HG02840 (cell line): ENCODE measurements around the gene LFNG.

ENCODE experiments used
- ATAC-seq: cut with Tn5 transposase; IDR thresholded peaks from one replicate; pipeline ENCODE4 v1.9.1; 2021; ENCODE audit warnings: mild to moderate bottlenecking, moderate library complexity, moderate number of reproducible peaks; ENCODE audit not compliant: unreplicated experiment, low FRiP score

LFNG gene, protein sequence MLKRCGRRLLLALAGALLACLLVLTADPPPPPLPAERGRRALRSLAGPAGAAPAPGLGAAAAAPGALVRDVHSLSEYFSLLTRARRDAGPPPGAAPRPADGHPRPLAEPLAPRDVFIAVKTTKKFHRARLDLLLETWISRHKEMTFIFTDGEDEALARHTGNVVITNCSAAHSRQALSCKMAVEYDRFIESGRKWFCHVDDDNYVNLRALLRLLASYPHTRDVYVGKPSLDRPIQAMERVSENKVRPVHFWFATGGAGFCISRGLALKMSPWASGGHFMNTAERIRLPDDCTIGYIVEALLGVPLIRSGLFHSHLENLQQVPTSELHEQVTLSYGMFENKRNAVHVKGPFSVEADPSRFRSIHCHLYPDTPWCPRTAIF

DNA sequence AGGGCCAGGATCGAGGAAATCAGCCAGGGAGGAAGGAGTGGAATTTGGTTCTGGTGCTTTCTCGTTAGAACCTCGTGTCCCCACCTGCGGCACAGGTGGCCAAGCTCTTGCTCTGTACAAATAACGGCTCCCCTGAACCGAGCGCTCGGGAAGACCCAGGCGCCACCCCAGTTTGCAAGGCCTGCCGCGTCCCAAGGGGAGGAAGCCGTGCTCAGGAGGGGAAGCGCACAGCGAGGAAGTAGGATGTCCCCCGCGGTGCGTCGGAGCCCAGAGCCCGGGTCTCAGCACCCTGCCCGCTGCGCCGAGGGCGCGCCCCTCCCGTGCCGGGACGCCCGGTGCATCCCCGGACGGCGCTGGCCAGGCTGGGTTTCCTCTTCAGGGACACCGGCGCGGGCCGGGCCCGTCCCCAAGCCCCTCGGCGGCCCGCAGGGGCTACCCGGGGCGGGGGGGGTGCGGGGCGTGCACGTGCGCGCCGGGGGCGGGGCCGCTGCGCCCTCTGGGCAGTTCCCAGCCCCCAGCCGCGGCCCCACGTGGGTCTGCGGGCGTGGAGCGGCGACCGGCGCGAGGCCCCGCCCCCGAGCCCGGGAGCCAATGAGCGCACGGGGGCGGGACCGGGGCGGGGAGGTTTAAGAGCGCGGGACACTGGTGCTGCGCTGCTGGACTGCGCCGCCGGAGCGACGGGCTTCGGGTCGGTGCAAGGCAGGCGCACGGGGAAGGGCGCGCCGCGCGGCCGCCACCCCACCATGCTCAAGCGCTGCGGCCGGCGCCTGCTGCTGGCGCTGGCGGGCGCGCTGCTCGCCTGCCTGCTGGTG, at the start of gene LFNG:
Gene LFNG (plus strand): TSS at position 656 of the 812 bp plus-strand sequence. CDS start 88 bp downstream, at position 744.
- ATAC-seq = peak; percentile 83

DNA sequence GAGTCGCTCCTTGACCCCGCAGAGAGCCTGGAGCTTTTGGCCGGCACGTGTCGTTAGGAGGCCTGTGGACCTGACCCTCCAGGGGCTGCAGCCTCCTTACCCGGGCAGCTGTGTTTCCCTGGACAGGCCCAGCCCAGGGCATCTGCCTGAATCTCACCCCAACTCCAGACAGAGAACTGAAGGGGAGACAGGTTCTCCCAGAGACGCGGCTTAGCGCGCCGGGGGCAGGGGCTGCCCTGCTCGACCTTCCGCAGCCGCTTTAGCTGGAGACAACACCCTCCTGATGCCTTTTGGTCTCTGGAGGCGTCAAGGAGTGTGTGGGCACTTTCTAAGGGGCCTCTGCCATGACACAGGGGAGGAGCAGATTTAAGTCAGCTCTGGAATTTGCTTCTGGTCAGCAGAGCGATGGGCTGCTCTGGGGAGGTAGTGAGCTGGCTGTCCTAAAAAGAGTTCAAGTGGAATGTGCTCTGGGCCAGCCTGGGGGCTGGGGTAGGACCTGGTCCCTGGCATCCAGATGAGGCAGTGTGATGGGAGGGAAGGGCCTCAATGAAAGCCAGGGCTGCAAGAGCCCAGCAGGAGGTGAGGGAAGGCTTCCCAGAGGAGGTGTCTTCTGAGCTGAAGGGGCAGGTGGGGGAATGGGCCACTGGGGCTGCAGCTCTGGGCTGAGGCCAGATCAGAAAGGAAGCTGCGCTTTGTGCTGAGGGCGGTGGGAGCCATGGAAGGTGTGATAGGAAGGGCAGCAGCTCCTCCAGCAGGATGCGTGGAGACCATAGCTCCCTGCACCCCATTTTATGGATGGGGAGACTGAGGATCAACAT, 49.2 kb upstream of the LFNG start:
- ATAC-seq = no peak

DNA sequence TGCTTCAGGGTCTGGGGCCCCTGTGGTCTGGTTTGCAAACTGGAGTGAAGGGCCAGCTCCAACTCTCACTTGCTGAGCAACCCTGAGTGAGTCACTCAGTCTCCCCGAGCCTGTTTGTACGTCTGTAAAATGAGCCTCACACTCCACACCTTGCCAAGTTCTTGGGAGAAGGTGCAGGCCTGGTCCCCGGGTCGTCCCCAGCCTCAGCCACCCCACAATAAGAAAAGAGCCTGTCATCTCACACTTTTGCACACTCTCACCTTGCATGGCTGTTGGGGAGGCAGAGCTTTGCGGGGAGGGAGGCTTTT, 48.6 kb upstream of the LFNG start:
- ATAC-seq = no peak

DNA sequence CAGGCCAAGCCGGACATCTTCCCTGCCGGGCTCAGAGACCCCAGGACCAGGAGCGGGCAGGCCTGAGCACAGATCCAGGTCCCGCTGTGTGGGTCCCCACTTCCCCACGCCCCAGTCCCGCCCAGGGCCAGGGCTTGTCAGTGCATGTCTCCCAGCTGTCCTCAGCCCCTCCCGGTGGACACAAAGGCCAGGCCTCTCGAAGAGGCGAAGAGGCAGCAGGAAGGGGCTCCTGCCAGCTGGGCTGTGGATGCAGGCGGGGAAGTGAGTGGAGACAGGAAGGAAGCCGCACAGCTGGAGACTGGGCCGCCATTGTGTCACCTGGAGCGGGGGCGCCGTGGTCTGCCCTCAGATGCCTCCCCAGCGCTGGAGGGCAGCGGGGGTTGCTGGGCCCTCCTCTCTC, 48.2 kb upstream of the LFNG start:
- no peak for ATAC-seq

DNA sequence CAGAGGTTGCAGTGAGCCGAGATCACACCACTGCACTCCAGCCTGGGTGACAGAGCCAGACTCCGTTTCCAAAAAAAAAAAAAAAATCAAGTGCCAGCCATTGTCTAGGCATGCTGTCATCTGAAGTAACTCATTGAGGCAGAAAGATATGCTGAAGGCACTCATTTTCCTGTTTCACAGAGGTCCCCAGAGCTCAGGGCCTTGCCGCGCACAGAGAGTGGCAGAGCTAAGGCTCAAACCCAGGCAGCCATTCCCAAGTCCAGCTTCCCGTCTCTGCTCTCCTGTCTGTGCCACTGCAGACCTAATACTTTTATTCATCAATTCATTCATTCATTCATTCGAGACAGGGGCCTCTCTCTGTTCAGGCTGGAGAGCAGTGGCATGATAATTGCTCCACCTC, 46.8 kb upstream of the LFNG start:
- ATAC-seq = no peak

DNA sequence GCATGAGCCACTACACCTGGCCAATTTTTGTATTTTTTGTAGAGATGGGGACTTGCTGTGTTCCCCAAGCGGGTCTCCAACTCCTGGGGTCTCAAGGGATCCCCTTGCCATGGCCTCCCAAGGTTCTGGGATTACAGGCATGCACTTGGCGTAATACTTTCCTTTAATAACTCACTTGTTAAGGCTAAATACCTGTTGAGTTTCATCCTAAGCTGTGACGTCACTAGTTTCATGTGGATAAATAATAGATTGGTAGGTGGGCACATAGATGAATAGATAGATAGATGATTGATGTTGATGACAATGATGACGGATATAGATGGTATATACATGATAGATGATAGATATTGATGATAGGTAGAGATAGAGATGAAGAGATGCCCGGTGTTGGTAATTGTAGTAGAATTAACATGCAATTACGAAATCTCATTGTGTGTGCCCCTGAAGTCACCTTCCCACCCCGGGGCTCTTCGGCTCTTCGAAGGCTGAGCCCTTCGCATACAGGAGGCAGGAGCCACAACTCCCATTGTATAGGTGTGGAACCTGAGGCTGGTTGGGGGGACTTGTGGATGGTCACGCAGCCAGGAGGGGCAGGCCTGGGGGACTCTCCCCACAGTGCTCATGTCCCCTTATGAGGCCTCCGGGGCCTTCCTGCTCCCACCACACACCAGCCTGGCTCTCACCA, 45.9 kb upstream of the LFNG start:
- ATAC-seq = no peak

DNA sequence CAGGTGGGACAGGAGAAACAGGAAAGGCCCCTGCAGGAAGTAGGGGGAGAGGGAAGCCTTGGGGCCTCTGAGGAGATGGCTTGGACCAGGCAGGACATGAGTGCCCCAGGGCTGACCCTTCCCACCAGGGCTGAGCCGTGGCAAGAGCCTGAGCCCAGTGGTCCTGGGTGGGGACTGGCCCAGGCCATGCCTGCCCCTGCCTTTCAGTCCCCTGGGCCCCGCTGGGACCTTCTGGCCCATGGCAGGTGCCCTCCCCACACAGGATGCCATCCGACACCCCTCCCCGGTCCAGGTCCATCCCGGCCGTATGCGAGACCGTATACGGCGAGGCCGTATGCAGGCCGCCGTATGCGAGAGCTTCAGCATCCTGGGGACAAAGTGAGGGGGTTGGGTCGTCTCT, 45.4 kb upstream of the LFNG start:
- ATAC-seq = no peak

DNA sequence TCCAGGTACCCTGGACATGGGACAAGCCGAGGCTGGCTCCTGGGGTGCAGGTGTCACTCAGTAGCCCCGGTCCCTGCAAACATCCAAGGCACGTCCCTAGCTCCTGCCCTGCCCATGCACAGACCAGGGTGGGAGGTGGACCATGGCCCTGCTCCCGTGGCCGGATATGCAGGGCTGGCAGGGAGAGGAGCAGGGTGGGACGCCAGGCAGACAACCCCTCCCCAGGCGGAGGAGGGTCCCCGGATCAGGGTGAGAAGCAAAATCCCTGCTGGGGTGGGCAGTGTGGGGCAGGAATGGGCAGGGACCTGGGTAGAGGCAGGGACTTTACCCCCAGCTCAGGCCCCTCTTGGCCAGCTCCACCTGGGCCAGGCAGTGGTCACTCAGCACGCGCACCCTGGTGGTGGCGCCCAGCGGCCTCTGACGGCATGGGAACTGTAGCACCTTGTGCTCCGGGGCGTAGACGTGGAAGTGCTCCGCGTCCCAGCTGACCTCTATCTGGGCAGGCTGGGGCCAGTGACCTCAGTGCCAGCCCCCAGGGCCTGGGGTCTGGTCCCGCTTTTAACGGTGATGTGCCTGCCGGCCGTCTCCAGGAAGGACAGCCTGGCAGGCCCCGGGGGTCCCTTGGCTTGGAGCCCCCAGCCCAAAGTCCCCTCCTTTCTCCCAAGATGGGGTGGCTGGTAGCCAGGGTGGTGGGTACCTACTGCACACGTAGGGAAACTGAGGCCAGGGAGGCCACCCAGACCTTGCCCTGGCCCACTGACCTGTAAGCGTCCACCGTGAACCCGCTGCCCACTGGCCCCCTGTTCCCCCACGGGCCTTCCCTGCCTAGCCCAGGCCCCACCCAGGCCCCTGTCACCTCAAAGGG, 44.5 kb upstream of the LFNG start:
- ATAC-seq = no peak

DNA sequence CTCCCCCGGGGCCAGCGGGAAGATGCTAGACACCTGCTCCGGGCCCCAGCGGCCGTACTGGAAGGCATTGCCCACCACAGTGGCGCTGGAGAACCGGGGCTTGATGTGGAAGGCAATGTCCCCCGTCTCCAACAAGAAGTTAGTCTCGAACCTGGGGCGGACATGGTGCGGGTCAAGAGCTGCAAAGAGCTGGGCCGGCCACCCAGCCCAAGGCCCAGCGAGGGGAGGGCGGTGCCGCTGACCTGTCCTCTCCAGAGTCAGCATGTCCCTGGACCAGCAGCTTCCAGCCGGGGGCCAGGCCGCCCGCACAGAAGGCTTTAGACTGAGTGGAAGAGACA, 43.9 kb upstream of the LFNG start:
- ATAC-seq = no peak

DNA sequence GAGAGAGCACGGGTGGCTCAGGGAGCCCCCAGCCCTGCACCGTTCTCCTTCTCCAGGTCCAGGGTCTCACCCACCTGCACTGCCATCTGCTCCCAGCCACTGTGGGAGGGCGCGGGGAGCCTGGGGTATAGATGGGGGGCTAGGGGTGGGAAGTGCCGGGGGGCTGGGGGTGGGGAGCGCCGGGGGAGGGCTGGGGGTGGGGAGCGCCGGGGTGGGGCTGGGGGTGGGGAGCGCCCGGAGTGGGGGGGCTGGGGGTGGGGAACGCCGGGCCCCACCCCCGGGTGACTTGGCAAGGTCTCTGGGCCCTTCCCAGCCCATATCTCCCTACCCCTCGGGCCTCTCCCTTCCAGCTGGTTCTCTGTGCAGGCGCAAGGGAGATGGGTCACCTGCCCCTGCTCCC, 43.3 kb upstream of the LFNG start, which contains the start of gene GRIFIN:
Gene GRIFIN (minus strand): TSS at position 101 of the 400 bp plus-strand sequence. CDS start 15 bp downstream, at position 86.
- ATAC-seq = no peak

DNA sequence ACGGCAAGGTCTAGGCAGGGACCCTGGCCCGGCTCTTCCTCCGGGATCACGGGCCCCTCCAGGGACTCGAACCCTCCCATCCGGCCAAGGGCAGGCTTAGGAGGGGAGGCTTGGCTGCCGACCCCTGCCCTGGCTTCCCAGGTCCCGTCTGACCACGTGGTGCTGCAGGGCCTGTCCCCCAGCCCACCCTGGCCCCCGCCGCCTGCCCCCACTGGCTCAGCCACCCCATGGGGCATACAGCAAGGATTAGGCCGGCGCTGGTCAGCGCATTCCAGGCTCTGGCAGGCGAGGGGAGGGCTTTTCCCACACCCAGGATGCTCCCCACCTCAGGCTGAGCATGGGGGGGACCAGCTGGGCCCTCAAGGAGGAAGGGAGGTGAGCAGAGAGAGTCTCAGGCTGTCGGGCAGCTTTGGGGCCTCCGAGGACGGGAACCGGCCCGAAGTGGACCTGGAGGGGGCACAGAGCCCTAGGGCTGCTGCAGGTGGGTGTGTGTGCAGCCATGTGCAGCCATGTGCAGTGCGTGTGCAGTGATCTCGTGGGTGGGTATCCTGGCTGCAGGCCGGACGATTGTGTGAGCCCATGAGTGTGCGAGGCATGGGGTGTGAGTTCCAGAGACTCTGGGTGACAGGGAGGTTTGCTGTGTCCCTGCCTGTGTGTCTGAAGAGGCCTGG, 42.7 kb upstream of the LFNG start:
- ATAC-seq = no peak

DNA sequence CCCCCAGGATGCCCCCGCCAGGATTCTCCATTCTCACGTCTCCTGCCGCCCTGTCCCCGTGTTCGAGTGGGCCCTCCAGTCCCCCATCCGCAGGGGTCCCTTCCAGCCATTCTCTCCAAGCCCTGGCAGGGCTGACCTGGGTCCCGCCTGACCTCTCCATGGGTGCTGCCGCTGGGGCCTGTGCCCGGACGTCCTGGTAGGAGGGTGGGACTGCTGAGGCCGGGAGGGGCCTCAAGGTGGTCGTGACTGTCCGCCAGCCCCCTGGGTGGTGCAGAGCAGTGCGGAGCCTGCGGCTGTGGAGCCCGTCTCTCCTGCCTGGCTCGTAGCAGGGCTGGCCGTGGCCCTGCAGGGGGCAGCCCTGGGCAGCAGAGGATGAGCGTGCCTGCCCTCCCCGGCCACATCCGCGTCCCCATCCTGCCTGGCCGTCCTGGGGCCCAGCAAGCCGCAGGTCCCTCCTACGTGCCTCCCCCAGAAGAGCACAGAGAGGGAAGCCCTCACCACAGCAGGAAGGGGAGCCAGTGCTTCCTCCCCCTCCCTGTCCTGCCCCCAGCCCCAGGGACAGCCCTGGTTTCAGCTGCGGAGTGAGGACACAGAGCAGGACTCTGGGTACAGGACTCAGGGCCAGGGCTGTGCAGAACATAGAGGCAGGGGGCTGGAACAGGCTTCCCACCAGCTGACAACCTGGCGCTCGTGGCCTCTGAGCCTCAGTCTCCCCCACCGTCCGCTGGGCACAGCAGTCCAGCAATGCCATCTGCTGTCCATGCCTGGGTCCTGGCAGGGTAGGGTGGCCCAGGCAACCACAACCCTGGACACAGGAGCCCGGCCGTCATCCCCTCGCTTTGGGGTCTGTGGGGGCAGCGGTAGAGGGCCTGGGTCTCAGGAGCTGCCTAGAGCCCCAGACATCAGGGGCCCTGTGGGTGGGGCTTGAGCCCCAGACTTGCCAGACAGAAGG, 41.9 kb upstream of the LFNG start:
- ATAC-seq = no peak

DNA sequence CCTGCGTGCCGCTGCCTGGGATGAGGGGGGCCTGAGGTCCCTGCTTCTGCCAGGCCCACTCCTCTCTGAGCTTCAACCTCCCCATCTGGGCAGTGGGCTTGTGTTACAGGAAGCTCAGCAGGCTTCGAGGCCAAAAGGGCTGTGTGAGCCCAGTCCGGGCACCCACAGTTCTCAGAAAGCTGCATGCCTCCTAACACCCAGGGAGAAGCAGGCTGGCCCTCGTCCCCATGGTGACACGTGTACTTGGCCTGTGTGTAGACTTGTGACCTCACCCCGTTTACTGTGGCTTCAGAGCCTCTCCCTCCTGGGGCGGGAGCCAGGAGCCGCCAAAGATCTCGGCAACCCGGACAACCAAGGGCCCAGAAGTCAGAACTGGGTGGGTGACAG, 41.2 kb upstream of the LFNG start:
- ATAC-seq = no peak

DNA sequence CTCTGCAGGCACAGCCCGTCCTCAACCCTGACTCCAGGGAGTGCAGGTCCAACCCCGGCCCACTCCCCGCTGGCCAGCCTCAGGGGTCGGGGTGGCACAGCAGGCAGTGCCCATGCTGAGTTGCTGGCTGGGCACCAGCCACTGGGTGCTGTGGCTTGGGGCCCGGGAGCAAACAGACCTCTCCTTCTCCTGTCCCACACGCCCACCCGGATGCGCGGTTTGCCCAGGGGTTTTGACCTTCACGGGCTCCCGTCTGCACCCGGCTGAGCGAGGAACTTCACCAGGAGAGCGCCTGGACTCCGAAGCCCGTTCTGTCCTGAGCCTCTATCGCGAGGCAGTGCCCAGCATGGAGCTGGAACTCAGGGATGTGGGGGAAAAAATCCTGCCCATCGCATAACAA, 40.8 kb upstream of the LFNG start:
- ATAC-seq = no peak

DNA sequence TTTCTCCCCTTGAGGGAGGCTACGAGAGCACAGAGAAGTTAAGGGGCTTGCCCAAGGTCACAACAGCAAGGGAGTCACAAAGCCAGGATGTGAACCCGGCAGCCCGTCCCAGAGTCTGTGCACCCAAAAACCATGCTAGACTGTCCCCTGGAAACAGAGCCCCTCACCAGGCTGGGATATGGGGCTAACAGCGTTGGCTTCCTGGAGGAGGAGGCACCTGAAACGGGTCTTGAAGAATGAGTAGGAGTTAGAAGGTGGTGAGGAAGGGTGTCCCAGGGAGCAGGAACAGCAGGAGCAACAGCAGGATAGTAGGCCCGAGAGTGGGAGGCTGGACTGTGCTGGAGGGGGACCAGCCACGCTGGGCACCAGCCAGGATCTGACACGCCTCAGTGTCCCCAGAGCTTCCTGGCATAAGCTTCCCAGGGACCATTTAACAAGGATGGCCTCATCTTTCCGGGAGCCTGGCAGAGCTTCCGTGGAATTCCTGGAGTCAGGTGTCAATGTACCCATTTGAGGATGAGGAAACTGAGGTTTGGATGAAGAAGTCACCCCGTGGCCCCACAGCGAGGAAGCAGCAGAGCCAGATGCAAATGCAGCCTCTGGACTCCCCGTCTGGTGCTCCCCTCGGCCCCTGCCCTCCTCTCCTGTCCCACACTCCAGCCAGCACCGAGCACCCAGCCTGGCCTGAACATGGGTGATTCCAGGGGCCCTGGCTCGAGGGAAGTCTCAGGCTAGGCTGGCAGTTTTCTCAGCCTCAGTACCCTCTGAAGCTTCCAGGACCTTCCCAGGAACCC, 40.1 kb upstream of the LFNG start:
- no peak for ATAC-seq

DNA sequence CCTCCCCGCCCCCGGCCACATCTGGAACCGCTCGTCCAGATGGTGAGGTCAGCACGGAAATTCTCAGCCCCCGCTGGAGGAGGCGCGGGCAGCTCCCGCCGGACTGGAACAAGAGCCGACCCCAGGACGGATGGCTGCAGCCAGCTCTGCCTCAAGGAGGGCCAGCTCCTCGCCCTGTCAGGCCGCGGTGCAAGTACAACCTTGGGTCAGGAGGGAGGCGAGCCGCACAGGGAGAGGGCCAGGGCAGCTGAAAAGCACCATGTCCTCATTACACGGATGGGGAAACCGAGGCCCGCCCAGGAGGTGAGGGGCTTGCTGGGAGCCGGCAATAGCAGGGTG, 39.5 kb upstream of the LFNG start:
- ATAC-seq = no peak

DNA sequence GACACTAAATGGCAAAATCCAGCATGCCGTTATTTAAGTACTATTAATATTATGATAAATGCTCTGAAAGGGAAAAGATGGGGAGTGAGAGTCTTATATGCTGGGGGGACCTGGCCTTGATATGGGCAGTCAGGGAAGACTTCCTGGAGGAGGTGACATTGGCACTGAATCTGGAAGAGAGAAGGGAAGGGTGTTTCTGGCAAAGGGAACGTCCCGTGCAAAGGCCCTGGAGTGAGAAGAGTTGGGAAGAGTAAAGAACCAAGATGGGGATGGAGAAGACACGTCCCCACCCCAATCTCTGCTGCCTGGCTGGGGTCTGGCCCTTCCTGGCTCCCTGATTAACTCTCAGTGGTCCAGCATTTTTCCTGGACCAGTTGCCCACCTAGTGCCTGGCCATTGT, 38.4 kb upstream of the LFNG start:
- ATAC-seq = no peak
